ENCODE data around the gene FBLL1. TPM values are rescaled to one million over a fixed set of nuclear protein-coding genes. Genes with fewer than 3 reads are reported as not detected.

The FBLL1 gene
- total and polyA plus RNA-seq, 2 donors (not counting 3 experiments of a cell fraction or from before 2014, with no cell fraction given) = 0.44 to 2.5 TPM

- TF ChIP-seq MAX (IDR thresholded peaks at IDR 0.05; ENCODE audit: insufficient read depth, insufficient read length) (no peak), POLR2A (IDR thresholded peaks at IDR 0.05; ENCODE audit: low read depth, low read length) (no peak), POLR2AphosphoS5 (IDR thresholded peaks at IDR 0.05; ENCODE audit: insufficient read depth, low read depth, low read length) (no peak), FOS (IDR thresholded peaks at IDR 0.05; ENCODE audit: borderline replicate concordance, insufficient read depth, low read length) (no peak), GATA2 (IDR thresholded peaks at IDR 0.05; ENCODE audit: insufficient read depth, insufficient read length, low read depth, low read length) (no peak), CTCF (IDR thresholded peaks at IDR 0.05; ENCODE audit: extremely low read depth in 1 of 2, insufficient read depth in 1 of 2, low read depth in 1 of 2, low read length in 2 of 2) (no peak), JUN (IDR thresholded peaks at IDR 0.05; ENCODE audit: borderline replicate concordance, insufficient read depth, insufficient read length, low read depth) (no peak)
- POLR2A ChIA-PET = no interaction called here
- Histone ChIP-seq H4K20me1 (replicated peaks; ENCODE audit: control insufficient read depth, extremely low read depth, insufficient read depth, low read length) (no peaks in the 10 kb centered on the region), H2AFZ (ENCODE audit: low read depth, low read length) (no peak overlapping the region), H3K27me3 (ENCODE audit: control insufficient read depth in 2 of 2, insufficient read depth in 2 of 2, low read length in 2 of 2) (no peaks in the 10 kb centered on the region), H3K9ac (replicated peaks; ENCODE audit: extremely low read depth, insufficient read depth, low read length) (no peak overlapping the region), H3K4me2 (ENCODE audit: insufficient read depth, low read length) (no peak overlapping the region), H3K4me3 (replicated peaks in 1 of 3; ENCODE audit: insufficient read depth in 1 of 3, low read depth in 1 of 3, low read length in 3 of 3) (no peak overlapping the region), H3K9me3 (replicated peaks; ENCODE audit: control insufficient read depth, insufficient read depth, low read length) (no peaks in the 10 kb centered on the region), H3K36me3 (ENCODE audit: control insufficient read depth in 2 of 2, extremely low read depth in 1 of 2, insufficient read depth in 2 of 2, low read length in 2 of 2) (peaks cover 11 to 12% of the 10 kb centered on the region in 2 experiments), H3K9me1 (replicated peaks; ENCODE audit: control insufficient read depth, extremely low read depth, insufficient read depth, low read length) (no peaks in the 10 kb centered on the region), H3K27ac (ENCODE audit: insufficient read depth, low read depth, low read length) (no peak overlapping the region), H3K79me2 (ENCODE audit: control insufficient read depth, insufficient read depth, low read length) (peaks cover 15% of the 10 kb centered on the region), H3K4me1 (ENCODE audit: control insufficient read depth, extremely low read depth, insufficient read depth, low read length) (peaks cover 6% of the 10 kb centered on the region)
- DNase-seq (ENCODE audit: low read depth, low spot score) (no peak), FAIRE-seq (no peak)
- BruUV-seq (replicated peaks) = no TSS peak
- CTCF ChIA-PET = no interaction called here
- dilution Hi-C loops (cut with MboI; ENCODE audit: extremely low pct_ligation_motif_present, low sequenced_read_pairs) (no loop called here), intact Hi-C loops (cut with micrococcal nuclease) (loop anchor here (5.0 to 10.0 kb wide), 2 partner anchors 73 to 1096 kb away; partner anchors contain the start of gene SPDL1)
These were observed 40.0 kb upstream of the FBLL1 start for GRCh38 chr5:168489059-168489458.
